ENCODE data around the gene STXBP5.

The STXBP5 gene

DNA sequence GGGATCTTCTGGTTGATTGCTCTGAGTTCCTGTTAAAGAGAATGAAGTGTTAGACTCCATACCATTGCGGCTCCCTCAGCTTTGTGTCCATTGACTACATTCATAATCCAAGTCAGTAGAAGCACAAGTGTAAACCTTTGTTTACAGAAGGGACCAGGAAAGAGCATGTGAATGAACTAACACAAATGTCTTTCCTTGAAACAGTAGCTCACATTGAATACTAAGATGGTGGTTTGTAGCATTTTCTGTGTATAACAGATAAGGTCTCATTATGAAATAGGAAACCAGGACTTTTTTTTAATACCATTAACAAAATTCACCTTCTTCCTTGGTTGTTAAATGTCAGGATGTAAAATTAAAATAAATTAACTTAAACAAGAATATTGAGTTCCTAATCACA lies 8.4 kb downstream of the STXBP5 start:
- no peak for DNase-seq

DNA sequence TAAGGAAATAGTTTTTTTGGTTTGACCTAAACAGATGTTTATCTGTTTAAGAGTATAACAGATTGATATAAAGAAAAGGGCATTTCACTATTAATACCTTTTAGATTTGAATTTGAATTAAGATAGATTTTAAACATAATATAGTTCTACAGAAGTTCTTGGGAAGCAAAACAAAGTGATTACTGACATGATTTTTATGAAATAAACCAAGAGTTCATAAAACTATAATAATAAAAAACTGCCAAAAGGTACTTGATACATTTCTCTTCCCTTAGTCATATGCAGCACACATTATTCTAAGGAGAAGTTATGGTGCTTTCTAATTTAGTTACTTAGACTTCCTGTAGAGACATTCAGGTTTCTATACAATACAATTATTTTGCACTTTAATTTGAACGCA lies 9.6 kb downstream of the STXBP5 start:
- no peak for DNase-seq

DNA sequence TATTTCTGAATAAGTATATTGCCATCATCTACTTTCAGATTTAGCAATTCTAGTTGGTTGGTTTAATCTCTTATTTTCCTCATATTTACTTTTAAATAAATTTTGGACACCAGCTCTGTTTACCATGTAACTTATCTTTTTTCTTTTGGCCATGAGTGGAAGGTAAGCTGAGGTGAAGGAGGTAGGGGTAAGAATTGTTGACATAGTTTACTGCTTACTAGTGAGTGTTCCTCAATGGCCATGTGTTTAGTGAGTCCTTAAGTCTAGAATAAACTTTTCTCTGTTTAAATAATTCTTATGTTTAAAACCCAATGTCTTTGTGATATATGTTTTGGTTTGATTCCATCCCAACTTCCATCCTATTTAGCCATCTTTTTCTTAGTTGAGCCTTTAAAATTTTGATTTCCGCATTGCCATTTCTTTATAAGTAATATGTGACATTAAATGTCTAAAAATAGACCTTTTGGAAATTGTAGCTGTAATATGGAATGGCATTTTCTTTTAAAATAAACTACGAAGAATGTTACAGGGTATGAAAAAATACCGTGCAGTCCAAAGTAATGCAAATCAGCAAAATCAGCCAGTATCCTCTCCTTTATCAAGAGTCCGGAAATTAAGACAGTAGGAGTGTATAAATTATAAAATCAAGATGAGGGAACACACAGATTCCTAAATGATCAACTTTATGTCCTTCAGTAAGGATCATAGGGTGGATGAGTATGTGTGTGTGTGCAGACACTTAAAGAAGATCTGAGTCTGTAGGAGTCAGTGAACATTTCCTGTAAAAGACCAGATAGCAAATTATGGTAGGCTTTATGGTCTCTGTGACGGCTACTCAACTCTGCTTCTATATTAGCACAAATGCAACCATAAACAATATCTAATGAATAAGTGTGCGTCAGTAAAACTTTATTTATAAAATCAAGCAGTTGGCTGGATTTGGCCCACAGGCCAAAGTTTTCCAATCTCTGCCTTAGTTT lies 10.3 kb downstream of the STXBP5 start:
- no peak for DNase-seq

DNA sequence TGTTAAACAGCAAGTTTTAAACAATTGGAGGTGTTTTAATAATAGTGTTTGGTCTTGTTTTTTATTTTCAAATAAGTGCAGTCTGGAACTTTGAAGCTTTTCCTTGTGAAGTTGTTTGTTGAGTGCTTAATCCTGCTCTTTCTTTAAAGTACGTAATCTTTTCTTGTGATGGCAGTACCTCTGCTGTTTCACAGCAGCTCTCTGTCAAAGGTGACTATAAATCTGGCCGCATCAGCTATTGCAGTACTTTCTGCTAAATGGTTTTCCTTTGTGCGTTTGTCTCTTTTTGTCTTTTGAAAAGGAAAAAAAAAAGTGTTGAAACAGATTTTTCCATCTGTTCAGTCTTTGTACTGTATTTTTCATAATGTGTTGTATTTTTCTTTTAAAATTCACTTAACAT lies 12.7 kb downstream of the STXBP5 start:
- DNase-seq: no peak

DNA sequence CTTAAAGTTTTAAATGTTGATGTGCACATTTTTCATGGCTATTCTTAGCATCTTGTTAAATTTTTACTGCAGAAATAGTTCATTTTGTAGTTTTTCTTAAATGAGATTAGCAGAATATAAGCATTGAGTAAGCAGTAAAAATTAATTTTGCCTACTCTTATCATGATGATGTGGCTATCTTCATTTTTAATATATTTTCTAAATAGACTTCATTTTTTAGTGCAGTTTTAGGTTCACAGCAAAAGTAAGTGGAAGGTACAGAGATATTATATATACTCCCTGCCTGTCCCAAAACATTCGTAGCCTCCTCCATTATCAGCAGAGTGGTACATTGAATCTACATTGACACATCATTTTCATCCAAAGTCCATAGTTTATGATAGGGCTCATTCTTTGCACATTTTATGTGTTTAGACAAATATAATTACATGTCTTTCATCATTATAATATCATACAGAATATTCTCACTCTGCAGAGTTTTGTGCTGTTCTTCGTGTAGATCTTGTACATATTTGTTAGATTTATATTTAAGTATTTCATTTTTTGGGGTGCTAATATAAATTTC lies 13.7 kb downstream of the STXBP5 start:
- DNase-seq: no peak

DNA sequence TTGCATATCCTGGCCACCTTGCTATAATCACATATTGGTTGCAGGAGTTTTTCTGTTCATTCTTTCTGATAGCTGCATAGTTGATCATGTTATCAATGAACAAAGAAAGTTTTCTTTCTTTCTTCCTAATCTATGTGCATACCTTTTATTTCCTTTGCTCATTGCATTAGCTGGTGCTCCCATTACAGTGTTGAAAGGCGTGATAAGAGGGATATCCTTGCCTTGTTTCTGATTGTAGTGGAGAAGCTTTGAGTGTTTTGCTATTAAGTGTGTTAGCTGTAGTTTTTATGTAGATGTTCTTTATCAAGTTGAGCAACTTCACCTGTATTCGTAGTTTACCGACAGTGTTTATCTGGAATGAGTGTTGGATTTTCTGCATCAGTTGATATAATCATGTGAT lies 14.6 kb downstream of the STXBP5 start:
- no peak for DNase-seq

DNA sequence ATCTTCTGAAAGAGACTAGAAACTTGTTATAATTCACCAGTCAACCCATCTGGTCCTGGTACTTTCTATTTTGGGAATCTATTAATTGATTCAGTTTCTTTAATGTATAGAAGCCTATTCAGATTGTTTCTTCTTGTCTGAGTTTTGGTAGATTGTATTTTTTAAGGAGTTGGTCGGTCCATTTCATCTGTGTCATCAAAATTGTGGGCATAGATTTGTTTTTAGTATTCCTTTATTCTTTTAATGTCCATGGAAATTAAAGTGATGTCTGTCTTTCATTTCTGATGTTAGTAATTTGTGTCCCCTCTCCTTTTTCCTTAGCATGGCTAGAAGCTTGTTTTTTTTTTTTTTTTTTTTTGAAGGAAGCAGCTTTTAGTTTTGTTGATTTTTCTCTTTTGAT lies 15.2 kb downstream of the STXBP5 start:
- no peak for DNase-seq

DNA sequence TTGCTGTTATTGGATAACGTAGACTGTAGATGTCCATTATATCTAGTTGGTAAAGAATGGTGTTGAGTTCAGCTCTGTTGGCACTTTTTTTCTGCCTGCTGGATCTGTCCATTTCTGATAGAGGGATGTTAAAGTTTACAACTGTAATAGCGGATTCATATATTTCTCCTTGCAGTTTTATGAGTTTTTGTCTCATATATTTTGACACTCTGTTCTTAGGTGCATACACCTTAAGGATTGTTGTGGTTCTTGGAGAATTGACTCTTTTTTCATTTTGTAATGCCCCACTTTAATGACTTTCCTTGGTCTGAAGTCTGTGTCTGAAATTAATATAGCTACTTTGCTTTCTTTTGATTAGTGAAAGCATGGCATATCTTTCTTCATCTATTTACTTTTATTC lies 16.1 kb downstream of the STXBP5 start:
- DNase-seq: no peak

DNA sequence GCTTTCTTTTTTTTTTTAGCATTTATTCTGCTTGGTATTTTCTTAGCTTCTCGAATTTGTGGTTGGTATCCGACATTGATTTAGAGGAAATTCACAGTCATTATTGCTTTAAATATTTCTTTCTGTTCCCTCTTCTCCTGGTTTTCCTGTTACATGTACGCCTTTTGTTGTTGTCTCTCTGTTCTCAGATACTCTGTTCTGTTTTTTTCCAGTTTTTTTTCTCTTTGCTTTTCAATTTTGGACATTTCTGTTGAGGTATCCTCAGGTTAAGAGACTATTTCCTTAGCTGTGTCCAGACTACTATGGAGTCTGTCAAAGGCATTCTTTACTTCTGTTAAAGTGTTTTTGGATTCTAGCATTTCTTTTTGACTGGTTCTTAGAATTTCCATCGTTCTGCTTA lies 17.5 kb downstream of the STXBP5 start:
- DNase-seq: no peak

DNA sequence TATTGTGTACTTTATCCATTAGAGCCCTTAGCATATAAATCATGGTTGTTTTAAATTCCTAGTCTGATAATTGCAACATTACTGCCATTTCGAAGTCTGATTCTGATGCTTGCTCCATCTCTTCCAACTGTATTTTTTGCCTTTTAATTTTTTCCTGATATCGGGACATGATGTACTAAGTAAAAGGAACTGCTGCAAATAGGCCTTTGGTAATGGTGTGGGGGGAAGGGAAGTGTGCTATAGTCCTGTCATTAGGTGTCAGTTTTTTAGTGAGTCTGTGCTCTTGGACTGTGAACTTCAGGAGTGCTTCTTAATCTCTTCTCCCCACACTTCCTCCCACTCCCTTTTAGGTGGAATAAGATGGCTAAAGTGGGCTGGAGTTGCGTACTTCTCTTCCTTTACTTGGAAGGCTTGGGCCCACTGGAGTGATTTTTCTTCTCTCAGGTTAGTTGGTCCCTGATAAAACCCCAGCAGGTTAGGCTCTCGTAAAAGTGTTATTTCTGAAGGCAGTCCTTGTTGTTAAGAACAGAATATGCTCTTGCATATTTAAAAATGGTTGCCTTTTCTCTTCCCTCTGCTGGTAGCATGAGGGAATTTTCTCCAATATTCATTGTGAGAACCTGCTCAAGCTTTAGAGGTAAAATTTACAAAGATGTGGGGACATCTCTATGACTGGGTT lies 18.1 kb downstream of the STXBP5 start:
- DNase-seq: no peak

DNA sequence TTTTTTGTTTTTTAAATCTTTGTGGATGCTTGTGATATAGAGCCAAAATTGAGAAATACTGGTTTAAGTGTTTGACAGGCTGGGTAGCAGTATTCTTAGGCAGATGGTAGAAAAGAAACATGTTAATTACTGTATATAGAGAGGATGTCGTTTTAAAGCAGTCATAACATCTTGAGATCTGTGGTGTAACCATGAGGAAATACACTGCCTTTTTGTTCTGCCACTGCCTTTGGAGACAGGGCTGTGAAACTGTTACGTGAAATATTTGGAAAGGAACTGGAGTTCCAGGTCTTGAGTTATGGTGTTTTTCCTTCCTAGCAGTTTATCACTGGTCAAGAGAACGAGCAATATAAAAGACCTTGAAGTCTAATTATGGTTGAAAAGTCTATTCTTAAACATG lies 19.5 kb downstream of the STXBP5 start:
- DNase-seq: no peak

DNA sequence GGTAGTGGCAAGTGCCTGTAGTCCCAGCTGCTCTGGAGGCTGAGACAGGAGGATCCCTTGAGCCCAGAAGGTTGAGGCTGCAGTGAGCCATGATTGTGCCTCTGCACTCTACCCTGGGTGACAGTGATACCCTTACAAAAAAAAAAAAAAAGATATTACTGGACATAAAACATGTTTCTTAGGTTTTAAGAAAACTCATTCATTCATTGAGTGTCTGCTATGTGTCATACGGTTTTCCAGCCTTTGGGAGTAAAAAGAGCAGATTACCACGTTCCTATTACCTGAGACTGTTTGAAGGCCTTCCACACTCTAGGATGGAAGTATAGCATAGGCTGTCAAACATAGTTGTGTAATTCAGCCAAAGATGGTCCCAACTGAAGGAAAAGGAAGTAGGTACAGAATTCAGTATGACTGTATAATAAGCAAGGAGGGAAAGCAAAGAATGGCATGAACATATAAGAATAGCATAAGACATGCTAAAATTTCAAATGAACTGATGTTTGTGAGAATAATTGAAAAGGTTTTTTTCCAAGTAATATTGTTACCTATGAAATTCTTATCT lies 22.0 kb downstream of the STXBP5 start:
- no peak for DNase-seq

DNA sequence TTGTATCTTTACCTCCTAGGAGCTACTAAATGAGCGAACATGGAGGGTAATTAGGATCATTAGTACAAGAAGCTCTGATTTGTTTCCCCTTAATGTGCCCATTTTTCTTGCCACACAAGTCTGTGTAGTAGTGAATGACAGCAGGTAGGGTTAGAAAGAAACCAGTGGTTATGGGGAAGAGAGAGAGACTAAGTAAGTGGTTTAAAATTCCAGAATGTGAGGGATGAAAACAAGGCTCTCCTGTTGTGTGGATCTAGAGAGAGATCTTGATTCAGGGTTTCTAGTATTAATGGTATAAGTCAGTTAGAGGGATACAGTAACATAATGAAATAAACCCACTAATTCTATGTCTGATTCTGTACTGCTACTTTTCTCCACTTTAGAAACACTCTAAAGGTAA lies 22.7 kb downstream of the STXBP5 start:
- no peak for DNase-seq

DNA sequence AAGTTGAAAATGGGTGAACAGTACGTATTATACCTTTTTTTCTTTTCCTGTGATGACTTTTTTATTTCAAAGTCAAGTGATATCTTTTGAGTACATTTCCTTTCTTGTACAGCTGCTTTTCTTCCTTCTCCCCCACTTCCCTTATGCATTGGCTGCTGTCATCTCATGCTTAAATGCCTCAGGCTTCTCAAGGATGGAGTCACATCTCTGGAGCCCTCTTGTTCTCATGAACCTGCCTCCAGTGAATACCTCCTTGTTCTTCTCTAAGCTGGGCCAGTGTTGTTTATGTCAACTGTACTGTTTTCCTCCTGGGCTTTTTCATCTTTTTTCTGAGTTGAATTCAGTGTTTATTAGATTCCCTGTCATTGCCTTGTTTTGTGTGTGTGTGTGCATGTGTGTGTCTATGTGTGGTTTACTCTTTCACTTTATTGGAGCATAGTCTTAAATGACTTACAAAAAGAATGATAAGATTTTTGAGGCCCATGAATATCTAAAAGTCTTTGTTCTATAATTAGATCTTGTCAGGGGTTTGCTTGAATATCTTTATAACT lies 23.6 kb downstream of the STXBP5 start:
- DNase-seq: no peak

DNA sequence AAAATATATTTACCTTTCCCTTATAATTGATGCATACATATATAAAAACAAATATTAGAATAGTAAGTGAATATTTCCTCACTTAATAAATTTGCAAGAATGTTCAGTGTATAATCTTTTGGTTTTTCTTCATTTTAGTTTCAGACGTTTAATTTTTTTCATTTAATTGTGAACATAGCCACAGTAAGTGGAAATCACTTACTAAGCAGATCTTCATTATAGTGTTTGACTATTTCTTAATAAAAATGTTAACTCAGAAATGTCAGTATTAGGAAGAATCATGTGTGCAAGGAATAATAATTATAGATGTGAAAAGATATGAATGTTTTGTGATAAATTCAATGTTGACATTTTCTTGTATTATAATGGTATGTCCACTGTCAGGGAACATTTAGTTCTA lies 27.4 kb downstream of the STXBP5 start:
- DNase-seq: no peak

DNA sequence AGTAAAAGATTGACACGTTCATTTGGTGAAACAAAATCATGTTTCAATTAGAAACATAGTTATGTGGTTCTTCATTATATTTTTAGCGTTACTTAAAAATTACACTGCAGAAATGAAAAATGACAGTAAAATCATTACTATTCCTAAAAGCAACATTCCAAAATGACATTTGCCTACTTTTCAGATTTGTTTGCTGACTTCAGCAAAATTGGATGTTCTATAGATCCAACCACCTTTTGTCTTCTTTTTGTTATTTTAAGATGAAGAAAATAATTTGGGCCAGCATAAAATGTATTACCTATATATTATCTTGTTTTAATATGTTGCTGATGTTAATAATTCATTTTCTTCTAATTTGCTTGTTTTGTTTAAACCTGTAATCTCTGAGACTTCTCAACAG lies 30.5 kb downstream of the STXBP5 start:
- no peak for DNase-seq

DNA sequence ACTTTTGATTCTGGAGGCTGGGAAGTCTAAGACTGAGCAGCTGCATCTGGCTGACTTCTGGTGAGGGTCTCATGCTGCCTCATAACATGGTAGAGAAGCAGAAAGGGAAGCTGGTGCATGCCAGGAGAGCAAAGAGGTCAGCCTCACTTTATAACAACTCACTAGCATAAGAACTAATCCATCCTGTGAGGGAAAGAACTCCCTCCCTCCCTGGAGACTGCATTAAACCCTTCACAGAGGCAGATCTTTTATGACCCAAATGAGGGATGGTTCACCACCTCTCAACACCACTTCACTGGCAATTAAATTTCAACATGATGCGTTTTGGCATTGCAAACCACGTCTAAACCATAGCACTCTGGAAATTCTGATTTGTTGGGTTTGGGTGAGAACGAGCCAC lies 33.9 kb downstream of the STXBP5 start:
- no peak for DNase-seq

DNA sequence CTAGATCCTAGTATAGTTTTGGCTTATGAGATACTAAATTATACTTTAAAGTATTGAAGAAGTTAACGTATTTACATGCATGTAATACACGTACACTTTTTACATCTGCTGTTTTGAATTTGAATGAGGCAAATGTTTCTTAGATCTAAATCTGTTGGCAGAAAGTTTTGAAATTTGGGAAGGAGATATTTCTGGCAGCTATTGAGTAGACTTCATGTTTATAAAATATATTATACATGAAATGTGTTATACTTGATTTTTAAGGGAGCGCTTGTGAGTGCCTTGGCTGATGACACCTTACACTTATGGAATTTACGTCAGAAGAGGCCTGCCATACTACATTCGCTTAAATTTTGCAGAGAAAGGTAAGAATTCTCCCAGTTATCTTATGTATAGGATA lies 34.7 kb downstream of the STXBP5 start:
- no peak for DNase-seq

DNA sequence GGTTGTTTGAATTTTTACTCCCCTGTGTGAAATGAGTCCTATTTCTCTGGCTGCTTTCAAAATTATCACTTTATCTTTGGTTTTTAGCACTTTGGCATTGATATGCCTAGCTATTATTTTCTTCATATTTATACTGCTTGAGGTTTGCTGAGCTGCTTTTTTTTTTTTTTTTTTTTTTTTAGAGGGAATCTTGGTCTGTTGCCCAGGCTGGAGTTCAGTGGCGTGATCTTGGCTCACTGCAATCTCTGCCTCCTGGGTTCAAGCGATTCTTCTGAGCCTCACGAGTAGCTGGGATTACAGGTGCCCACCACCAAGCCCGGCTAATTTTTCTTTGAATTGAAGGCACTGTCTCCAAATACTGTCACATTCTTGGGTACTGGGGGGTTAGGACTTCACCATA lies 40.6 kb downstream of the STXBP5 start:
- no peak for DNase-seq

DNA sequence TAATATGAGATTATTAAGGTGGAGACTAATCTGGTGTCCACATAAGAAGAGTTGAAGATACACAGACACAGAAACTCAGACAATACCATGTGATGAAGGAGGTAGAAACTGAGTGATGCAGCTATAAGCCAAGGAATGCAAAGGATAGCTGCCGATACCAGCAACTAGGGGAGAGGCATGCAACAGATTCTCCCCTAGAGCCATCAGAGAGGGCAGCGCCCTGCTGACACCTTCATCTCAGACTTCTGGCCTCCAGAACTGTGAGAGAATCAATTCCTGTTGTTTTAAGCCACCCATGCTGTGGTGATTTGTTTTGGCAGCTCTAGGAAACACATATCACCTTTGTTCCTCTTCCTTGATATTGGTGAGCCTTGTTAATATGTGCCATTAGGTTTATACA lies 41.5 kb downstream of the STXBP5 start:
- DNase-seq: no peak

DNA sequence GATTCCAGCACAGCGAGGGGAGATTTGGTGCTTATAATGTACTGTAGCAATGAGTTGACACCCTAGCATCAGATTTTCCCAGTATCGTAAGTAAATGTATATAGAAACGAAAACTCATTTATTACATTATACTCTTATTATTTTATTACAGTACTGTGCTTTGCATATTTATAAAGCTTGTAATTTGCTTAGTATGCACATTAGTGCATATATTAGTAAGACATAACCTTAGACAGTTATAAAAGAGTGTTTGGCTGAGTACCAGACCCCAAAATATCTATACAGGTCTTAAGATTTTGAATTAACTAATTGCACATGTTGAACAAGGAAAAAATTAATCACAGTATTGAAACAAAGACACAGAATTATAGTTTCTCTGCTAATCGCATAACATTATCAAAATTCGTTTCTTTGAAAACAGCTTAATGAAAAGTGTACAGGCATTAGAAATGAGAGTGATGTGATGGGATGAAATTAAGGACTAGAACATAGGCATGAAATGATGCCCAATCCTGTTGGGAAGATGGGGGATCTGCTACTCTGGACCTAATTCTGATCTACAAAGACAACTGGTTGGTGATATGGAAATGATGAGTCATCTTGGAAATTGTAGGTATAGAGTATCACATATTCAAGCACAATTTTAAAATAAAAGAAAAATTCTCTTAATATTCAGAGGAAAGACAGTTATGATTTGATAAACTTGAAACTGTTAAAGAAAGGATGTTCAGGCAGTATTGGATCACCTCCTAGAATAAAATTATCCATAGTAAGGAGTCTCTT lies 42.8 kb downstream of the STXBP5 start:
- no peak for DNase-seq

DNA sequence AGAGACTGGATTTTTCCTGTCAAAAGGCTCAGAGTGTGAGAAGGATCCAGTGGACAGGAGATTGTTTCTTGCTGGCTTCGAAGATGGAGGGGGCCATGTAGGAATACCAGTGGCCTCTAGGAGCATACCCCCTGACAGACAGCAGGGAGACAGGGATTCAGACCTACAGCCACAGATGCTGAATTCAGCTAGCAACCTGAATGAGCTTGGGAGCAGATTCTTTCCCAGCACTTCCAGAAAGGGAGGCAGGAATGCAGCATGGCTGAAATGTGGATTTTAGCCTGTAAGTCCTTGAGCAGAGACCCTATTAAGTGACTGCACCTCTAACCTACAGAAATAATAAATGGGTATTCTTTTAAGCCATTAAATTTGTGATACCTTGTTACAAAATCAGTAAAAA lies 44.6 kb downstream of the STXBP5 start:
- no peak for DNase-seq

DNA sequence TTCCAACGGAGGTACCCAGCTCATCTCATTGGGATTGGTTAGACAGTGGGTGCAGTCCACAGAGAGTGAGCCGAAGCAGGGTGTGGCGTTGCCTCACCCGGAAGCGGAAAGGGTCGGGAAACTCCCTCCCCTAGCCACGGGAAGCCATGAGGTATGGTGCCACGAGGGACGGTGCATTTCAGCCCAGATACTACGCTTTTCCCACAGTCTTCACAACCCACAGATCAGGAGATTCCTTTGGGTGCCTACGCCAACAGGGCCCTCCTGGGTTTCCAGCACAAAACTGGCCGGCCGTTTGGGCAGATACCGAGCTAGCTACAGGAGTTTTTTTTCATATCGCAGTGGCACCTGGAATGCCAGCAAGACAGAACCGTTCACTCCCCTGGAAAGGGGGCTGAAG lies 46.9 kb downstream of the STXBP5 start:
- no peak for DNase-seq
